ENCODE results near the gene BCL11A. TPM values are rescaled to one million over a fixed set of nuclear protein-coding genes. Genes with fewer than 3 reads are reported as not detected.

The BCL11A gene
- total and polyA plus RNA-seq, 12 donors, result 3.2 to 38.5 (median 22.7) TPM

DNA sequence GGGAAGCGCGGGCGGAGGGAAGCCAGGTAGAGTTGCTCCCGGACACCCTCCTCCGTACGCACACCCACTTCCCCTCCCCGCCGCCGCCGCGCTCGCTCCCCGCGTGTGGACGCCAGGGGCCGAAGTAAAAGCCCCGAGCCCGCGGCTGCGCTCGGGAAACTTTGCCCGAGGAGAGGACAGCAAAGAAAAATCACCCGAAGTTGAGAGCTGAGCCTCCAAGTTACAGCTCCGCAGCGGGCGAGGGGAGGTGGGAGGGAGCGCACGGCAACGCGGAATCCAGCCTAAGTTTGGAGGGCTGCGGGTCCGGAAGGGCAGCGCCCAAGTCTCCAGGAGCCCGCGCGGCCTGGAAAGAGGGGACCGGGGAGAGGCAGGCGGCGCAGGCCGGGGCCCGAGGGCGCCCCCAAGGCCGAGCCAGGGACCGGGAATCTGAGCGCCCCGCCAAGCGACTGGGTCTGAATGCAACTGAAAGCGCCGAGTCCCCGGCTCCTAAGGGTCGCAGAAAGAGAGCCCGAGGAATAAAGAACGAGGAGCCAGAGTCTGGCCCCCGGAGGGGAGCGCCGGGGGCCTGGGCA, 706 bp upstream of the BCL11A start:
- Histone ChIP-seq H3K36me3 (no peaks in the 10 kb centered on the region), H3K4me1 (peaks cover 0 to 71% (median 48%) of the 10 kb centered on the region in 9 donors), H3K9me3 (no peaks in the 10 kb centered on the region), H3K27ac (peak overlapping the region; percentile 10 to 82 (median 70)), H3K4me3 (peak overlapping the region; percentile 45 to 80 (median 68)), H3K27me3 (peaks cover 0 to 100% (median 90%) of the 10 kb centered on the region in 7 donors)
- DNase-seq (peak in 1 of 2 donors; percentile 37), ATAC-seq (peak in 5 of 8 donors; percentile 12 to 48 (median 22))
- intact Hi-C loops (cut with DNase I), result loop anchor here in 7 of 10 donors (5.0 to 10.0 kb wide), 4 partner anchors 217 to 1252 kb away; no protein-coding TSS in a partner anchor
- TF ChIP-seq, protein P1, sequence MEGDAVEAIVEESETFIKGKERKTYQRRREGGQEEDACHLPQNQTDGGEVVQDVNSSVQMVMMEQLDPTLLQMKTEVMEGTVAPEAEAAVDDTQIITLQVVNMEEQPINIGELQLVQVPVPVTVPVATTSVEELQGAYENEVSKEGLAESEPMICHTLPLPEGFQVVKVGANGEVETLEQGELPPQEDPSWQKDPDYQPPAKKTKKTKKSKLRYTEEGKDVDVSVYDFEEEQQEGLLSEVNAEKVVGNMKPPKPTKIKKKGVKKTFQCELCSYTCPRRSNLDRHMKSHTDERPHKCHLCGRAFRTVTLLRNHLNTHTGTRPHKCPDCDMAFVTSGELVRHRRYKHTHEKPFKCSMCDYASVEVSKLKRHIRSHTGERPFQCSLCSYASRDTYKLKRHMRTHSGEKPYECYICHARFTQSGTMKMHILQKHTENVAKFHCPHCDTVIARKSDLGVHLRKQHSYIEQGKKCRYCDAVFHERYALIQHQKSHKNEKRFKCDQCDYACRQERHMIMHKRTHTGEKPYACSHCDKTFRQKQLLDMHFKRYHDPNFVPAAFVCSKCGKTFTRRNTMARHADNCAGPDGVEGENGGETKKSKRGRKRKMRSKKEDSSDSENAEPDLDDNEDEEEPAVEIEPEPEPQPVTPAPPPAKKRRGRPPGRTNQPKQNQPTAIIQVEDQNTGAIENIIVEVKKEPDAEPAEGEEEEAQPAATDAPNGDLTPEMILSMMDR (IDR thresholded peaks at IDR 0.05), result no peak
- 0 to 1% methylated on average over 56 of the region's 56 CpGs for WGBS, 2 donors

DNA sequence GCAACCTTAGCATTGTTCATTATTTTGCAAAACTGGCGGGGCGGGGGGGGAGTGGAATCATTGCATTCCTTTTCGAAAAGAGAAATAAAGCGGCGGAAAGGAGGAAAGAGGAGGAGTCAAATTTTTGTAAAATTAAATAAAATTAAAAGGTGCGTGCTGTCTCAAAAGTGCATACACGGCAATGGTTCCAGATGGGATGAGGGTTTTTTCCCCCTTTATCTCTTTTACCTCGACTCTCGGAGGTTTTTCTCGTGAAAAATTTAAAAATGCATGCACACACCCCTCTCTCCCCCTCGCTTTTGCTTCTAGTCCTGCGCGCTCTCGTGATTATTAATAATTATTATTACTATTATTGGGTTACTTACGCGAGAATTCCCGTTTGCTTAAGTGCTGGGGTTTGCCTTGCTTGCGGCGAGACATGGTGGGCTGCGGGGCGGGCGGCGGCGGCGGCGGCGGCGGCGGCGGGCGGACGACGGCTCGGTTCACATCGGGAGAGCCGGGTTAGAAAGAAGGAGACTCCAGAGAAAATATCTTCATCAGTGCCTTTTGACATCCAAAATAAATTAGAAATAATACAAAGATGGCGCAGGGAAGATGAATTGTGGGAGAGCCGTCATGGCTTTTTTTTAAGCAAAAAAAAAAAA, 481 bp downstream of the BCL11A start:
- DNase-seq (no peak), ATAC-seq (no peak)
- H3K27ac ChIP-seq, result peak overlapping the region in 9 of 10 donors; percentile 19 to 81 (median 69)
- peak overlapping the region; percentile 35 to 80 (median 68) for H3K4me3 ChIP-seq
- H3K4me1 ChIP-seq, result peaks cover 0 to 74% (median 53%) of the 10 kb centered on the region in 9 donors
- intact Hi-C loops (cut with DNase I), result loop anchor here in 7 of 10 donors (5.0 to 10.0 kb wide), 4 partner anchors 216 to 1251 kb away; no protein-coding TSS in a partner anchor
- no peaks in the 10 kb centered on the region for H3K36me3 ChIP-seq
- H3K27me3 ChIP-seq, result peaks cover 0 to 100% (median 91%) of the 10 kb centered on the region in 7 donors
- TF ChIP-seq, protein P1 (IDR thresholded peaks at IDR 0.05), result no peak
- no peaks in the 10 kb centered on the region for H3K9me3 ChIP-seq
- WGBS, 2 donors, result 0 to 4% methylated on average over 38 of the region's 38 CpGs

DNA sequence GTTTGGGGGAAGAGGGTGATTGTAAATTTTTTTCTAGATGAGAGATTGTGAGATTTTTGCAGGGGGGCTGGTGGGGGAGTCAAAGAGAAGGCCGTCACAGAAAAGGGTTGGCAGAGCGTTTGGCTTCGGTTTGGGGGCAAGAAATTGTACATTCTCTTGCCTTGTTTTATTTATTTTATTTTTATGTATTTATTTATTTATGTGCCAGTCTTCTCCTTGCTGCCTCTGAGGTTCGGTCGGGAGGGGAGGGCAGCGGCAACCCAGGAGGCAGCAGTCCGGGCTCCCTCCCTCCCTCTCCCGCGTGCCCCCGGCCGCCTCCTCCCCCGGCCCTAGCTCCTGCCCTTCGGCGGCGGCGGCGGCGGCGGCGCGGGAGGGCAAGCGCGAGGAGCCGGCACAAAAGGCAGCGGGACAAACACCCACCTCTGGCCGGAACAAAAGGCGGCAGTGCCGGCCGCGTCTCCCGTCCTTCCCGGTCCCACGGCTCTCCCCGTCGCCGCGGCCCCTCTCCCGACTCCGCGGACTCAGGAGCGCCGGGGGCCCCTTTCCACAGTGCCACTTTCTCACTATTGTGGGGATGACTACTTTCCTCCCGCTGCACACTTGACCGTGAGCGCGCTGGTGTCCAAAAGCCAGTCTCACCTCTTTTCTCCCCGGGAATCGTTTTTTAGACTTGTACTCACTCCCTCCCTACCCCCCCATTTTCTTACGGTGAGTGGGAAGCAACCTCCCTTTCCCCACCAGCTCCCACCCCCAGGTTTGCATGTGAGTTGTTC, 1.2 kb downstream of the BCL11A start:
- no peaks in the 10 kb centered on the region for H3K9me3 ChIP-seq
- peaks cover 0 to 76% (median 53%) of the 10 kb centered on the region in 9 donors for H3K4me1 ChIP-seq
- no peak for ATAC-seq
- peaks cover 0 to 100% (median 92%) of the 10 kb centered on the region in 7 donors for H3K27me3 ChIP-seq
- TF ChIP-seq, protein P1 (IDR thresholded peaks at IDR 0.05), result no peak
- intact Hi-C loops (cut with DNase I), result loop anchor here in 7 of 10 donors (5.0 to 10.0 kb wide), 4 partner anchors 215 to 1250 kb away; no protein-coding TSS in a partner anchor
- no peaks in the 10 kb centered on the region for H3K36me3 ChIP-seq
- 1% methylated on average over 36 to 49 of the region's 49 CpGs for WGBS, 2 donors
- no peak for DNase-seq
- H3K4me3 ChIP-seq, result peak overlapping the region; percentile 35 to 80 (median 68)
- H3K27ac ChIP-seq, result peak overlapping the region in 9 of 10 donors; percentile 56 to 81 (median 69)

All from heart right ventricle (tissue), 16 donors.